Mononuclear cell (primary cell): ENCODE results near the gene CHI3L2. TPM values are rescaled to one million over a fixed set of nuclear protein-coding genes. Genes with fewer than 3 reads are reported as not detected.
"Not testable (repeated sequence)": the region's sequence is repeated elsewhere in the genome, so short reads cannot be mapped to it uniquely, and the experiment has no call there.

Experiments used
- H3K27me3 ChIP-seq: 2 replicates; pipeline ENCODE4 v1.6.0; 2011; ENCODE audit warnings: low read length, control low read depth; ENCODE audit not compliant: insufficient read depth
- H3K4me1 ChIP-seq: 2 replicates; pipeline ENCODE4 v1.5.1; 2011; ENCODE audit warnings: mild to moderate bottlenecking, low read length, control low read depth; ENCODE audit not compliant: insufficient read depth
- H3K4me3 ChIP-seq: 2 replicates; pipeline ENCODE4 v1.5.1; 2011; ENCODE audit warnings: mild to moderate bottlenecking, low read length, moderate library complexity
- H3K9me3 ChIP-seq: 2 replicates; pipeline ENCODE4 v1.5.1; 2011; ENCODE audit warnings: low read depth, mild to moderate bottlenecking, control low read depth, low read length
- total RNA-seq: library from RNA; depleted of rRNA; stranded (reverse); fragments of >200 nt; gene quantifications from one replicate; pipeline ENCODE4 v1.2.3, GENCODE V29; 2012

The CHI3L2 gene
- total RNA-seq, 1 donor, result 12.9 TPM

- H3K4me3 ChIP-seq, result no peak overlapping the region
- no peaks in the 10 kb centered on the region for H3K9me3 ChIP-seq
- H3K4me1 ChIP-seq, result peaks cover 55% of the 10 kb centered on the region
- H3K27me3 ChIP-seq, result no peaks in the 10 kb centered on the region
Measured at GRCh38 chr1:111211921-111212320, 15.6 kb upstream of the CHI3L2 start.

DNA sequence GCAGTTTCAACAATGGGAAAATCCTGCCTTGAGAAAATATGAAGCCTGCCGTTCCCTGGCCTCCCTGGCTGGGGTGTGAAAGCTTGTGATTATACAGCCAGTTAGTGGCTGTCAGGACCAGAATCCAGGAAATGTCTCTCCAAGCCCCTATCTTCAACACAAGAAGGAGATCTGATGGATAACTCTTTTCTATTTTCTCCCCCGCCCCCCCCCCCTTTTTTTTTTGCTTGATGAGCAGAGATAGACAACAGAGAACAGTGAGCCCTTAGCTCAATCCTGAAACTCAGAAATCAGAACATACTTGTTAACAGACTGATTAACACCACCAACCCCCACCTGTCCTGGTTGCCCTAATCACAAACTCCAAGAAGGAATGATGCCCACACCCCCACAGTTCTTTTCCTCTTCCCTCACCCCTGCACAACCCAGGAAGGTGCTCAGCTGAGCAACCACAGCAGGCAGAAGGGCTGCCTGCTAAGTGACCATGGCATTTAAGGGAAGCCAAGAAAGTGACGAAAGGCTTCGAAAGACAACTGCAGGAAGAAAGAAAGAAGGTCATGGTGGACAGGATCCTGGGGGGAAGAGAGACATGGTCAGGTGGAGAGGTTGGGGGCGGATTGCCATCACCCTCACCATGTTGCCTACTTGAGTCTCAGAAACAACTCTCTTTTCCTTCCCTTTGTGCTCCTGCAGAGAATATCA lies 14.7 kb upstream of the CHI3L2 start:
- Histone ChIP-seq H3K4me3 (no peak overlapping the region), H3K4me1 (peaks cover 58% of the 10 kb centered on the region), H3K27me3 (no peaks in the 10 kb centered on the region), H3K9me3 (no peaks in the 10 kb centered on the region)

DNA sequence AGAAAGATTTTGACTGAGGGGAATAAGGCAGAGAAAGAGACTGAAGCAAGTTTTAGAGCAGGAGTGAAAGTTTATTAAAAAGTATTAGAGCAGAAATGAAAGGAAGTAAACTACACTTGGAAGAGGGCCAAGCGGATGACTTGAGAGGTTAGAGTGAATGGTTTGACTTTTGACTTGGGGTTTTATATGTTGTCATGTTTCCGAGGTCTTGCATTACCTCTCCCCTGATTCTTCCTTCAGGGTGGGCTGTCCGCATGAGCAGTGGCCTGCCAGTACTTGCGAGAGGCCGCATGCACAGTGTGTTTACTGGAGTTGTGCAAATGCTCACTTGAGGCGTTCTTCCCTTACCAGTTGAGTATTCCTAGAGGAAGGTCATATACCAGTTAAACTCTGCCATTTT lies 14.1 kb upstream of the CHI3L2 start:
- Histone ChIP-seq H3K27me3 (no peaks in the 10 kb centered on the region), H3K9me3 (no peaks in the 10 kb centered on the region), H3K4me3 (no peak overlapping the region), H3K4me1 (peaks cover 63% of the 10 kb centered on the region)

- H3K4me1 ChIP-seq, result peaks cover 71% of the 10 kb centered on the region
- H3K4me3 ChIP-seq, result no peak overlapping the region
- H3K27me3 ChIP-seq, result no peaks in the 10 kb centered on the region
- H3K9me3 ChIP-seq, result no peaks in the 10 kb centered on the region
Measured at GRCh38 chr1:111214074-111214801, 13.3 kb upstream of the CHI3L2 start.

DNA sequence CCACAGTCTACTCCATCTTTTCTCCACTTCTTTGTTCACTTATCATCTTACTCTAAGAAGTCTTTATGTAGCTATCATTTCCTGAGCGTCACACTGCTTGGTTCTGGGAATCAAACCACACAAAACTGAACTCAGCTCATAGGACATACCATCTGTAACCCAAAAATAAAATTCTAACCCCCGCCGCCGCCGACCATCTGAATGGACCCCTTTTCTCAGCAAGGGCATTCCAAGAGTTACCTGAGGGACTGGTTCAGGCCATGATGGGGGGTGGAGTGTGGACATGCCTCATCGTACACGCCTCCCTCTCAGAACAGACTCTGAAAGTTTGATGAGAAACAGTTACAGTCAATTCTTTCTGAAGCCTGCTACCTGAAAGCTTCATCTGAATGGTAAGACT lies 12.6 kb upstream of the CHI3L2 start:
- Histone ChIP-seq H3K9me3 (no peaks in the 10 kb centered on the region), H3K4me1 (peaks cover 78% of the 10 kb centered on the region), H3K4me3 (no peak overlapping the region), H3K27me3 (no peaks in the 10 kb centered on the region)

- not testable (repeated sequence) for H3K9me3 ChIP-seq, H3K4me3 ChIP-seq, H3K27me3 ChIP-seq
- peaks cover 82% of the 10 kb centered on the region for H3K4me1 ChIP-seq
Measured at GRCh38 chr1:111215285-111215684, 12.2 kb upstream of the CHI3L2 start.

DNA sequence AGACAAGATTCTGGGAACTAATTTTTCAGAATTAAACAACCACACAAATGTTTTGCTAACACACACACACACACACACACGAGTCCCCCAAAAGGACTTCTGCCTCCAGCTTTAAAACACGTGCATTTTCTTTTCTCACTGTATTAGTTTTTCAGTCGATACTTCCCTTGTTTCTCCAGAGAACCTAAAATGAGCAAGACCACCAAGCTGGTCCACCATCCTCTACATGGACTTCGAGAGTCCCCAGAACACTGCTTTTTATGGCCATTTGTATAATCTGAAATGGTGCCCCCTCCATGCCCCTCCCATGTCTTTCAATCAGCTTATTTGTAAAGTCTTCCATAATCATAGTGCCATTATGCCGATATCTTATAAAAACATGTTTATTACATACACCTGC lies 10.8 kb upstream of the CHI3L2 start:
- Histone ChIP-seq H3K4me1 (peaks cover 96% of the 10 kb centered on the region), H3K4me3 (no peak overlapping the region), H3K9me3 (no peaks in the 10 kb centered on the region), H3K27me3 (no peaks in the 10 kb centered on the region)

DNA sequence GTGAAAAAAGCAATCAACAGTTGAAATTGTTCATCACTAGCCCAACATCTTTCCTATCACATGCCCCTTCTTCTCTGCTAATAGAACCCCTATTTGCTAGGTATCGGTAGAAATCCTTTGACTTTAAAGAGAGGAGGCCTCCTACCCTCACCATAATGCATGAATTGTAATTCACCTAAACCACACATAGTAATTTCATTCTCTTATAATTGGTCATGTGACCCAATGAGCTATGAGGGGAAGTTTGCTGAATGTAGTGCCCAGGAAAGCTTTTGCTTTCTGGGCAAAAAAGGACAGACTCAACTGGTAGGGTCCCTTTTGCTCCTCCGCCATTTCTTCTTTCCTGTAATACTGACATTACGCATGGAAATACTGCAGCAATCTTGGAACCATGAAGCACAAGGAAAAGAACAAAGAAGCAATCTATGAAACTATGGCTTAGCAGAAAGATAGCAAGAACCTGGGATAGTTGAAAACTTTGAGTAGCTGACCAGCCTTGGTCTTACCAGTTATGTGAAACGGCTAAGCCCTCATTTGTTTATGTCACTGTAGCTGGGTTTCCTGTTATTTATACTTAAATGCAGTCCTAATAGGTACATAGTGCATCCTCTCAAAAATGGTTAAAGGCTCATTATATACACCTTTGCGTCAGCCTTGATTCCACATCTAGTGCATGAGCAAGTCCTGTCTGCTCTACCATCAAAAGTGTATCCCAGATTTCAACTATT lies 10.2 kb upstream of the CHI3L2 start:
- Histone ChIP-seq H3K27me3 (no peaks in the 10 kb centered on the region), H3K4me1 (peaks cover 98% of the 10 kb centered on the region), H3K9me3 (no peaks in the 10 kb centered on the region), H3K4me3 (no peak overlapping the region)

DNA sequence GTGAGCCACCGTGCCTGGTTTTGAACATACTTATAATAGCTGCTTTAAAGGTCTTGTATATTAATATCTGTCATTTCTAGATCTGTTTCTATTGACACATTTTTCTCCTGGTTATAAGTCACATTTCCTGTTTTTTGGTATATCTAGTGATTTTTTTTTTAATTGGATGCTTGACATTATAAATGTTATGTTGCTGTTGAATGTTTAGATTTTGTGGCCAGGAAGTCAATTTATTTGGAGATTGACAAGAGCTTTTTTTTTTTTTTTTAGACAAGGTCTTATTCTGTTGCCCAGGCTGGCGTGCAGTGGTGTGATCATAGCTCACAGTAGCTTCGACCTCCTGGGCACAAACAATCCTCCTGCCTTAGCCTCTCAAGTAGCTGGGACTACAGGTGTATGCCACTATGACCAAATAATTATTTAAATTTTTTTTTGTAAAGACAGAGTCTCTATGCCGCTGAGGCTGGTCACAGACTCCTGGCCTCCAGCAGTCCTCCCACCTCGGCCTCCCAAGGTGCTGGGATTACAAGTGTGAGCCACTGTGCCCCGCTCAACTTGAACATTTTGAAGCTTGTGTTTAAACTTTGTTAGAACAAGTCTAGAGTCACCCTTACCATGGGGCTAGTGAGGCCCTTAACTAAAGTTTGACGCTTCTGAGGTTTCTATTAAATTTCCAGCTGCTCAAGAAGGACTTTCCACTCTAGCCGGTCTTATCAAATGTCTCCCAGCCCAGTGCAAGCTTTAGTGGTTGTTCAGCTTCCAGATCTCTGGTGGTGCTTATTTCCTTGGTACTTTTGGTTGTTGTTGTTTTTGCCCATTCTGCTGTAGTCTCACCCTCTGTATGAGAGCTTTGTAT lies 8.6 kb upstream of the CHI3L2 start:
- H3K9me3 ChIP-seq, result no peaks in the 10 kb centered on the region
- peaks cover 95% of the 10 kb centered on the region for H3K4me1 ChIP-seq
- no peak overlapping the region for H3K4me3 ChIP-seq
- H3K27me3 ChIP-seq, result no peaks in the 10 kb centered on the region

- Histone ChIP-seq H3K9me3 (no peaks in the 10 kb centered on the region), H3K27me3 (no peaks in the 10 kb centered on the region), H3K4me3 (no peak overlapping the region), H3K4me1 (peaks cover 87% of the 10 kb centered on the region)
Measured at GRCh38 chr1:111219557-111220286, 7.8 kb upstream of the CHI3L2 start.

- Histone ChIP-seq H3K27me3 (no peaks in the 10 kb centered on the region), H3K4me1 (peaks cover 81% of the 10 kb centered on the region), H3K9me3 (no peaks in the 10 kb centered on the region), H3K4me3 (no peak overlapping the region)
Measured at GRCh38 chr1:111220302-111220890, 7.1 kb upstream of the CHI3L2 start.

- Histone ChIP-seq H3K27me3 (no peaks in the 10 kb centered on the region), H3K9me3 (no peaks in the 10 kb centered on the region), H3K4me1 (peaks cover 80% of the 10 kb centered on the region), H3K4me3 (no peak overlapping the region)
Measured at GRCh38 chr1:111221276-111221632, 6.3 kb upstream of the CHI3L2 start.

DNA sequence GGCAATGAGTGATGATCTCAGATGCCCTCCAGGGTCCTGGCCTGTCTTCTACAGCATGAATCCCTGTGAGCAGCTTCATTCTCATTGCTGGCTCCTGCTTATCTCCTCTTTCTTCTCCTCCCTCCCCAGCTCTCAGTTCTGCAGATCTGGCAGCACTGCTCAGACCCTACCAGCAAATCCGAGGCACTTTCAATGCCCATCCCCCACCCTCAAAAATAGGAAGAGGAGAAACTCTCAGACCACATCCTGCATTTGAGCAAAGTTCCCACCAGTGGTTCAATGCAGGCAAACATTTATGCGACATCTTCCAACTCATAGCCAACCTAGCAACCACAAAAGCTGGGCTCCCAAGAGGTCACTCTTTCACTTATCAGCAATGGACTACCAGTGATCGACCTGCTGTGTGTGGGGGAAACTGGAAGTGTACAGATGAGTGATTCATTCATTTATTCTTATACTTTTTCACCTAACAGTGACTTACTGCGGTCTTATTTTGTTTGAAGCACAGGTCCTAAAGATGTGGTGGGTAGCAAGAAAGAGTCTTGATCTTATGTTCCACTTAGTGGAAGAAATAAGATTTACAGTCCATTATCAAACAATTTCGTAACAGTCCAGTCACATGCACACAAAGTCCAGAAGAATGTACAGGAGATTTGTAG lies 5.8 kb upstream of the CHI3L2 start:
- peaks cover 80% of the 10 kb centered on the region for H3K4me1 ChIP-seq
- H3K27me3 ChIP-seq, result no peaks in the 10 kb centered on the region
- H3K9me3 ChIP-seq, result no peaks in the 10 kb centered on the region
- no peak overlapping the region for H3K4me3 ChIP-seq
